Right forelimb (tissue), 1 donor: Measurements from ENCODE around the gene FUBP3.
A peak's percentile ranks its signal among the peaks of the same experiment; 100 is the strongest.

Source experiments
- DNase-seq: peaks from one replicate; pipeline ENCODE4 v3.0.0-alpha.2; 2018

Gene FUBP3

GRCh38 chr9:130635721-130636647 is 56.6 kb downstream of the FUBP3 start:
- no peak for DNase-seq

GRCh38 chr9:130636648-130637020 is 57.3 kb downstream of the FUBP3 start:
- DNase-seq, result no peak

- DNase-seq, result no peak
Observed at GRCh38 chr9:130638284-130639123, 59.1 kb downstream of the FUBP3 start.

- no peak for DNase-seq
Observed at GRCh38 chr9:130639124-130639765, 59.9 kb downstream of the FUBP3 start.

GRCh38 chr9:130639866-130640555 is 60.6 kb downstream of the FUBP3 start:
- no peak for DNase-seq

GRCh38 chr9:130640681-130641080 is 61.3 kb downstream of the FUBP3 start:
- DNase-seq, result no peak

GRCh38 chr9:130642926-130643325 is 63.5 kb downstream of the FUBP3 start:
- no peak for DNase-seq

- no peak for DNase-seq
Observed at GRCh38 chr9:130651221-130651620, 71.8 kb downstream of the FUBP3 start.

GRCh38 chr9:130651752-130652151 is 72.4 kb downstream of the FUBP3 start:
- no peak for DNase-seq

- DNase-seq, result peak; percentile 6
Observed at GRCh38 chr9:130654879-130655278, 75.5 kb downstream of the FUBP3 start.

GRCh38 chr9:130658893-130659698 is 79.7 kb downstream of the FUBP3 start:
- no peak for DNase-seq

- DNase-seq, result no peak
Observed at GRCh38 chr9:130659699-130660248, 80.4 kb downstream of the FUBP3 start.

- no peak for DNase-seq
Observed at GRCh38 chr9:130660326-130660682, 80.9 kb downstream of the FUBP3 start.

- DNase-seq, result no peak
Observed at GRCh38 chr9:130660683-130661450, 81.5 kb downstream of the FUBP3 start.

- no peak for DNase-seq
Observed at GRCh38 chr9:130661451-130662098, 82.2 kb downstream of the FUBP3 start.

GRCh38 chr9:130662099-130662969 is 83.0 kb downstream of the FUBP3 start:
- no peak for DNase-seq

- DNase-seq, result no peak
Observed at GRCh38 chr9:130662970-130663257, 83.5 kb downstream of the FUBP3 start.

GRCh38 chr9:130663258-130663976 is 84.0 kb downstream of the FUBP3 start:
- no peak for DNase-seq

GRCh38 chr9:130663977-130664250 is 84.5 kb downstream of the FUBP3 start:
- DNase-seq, result no peak
